GM19328 (cell line): ENCODE results near the gene ALG3.
"Not testable (repeated sequence)": the region's sequence is repeated elsewhere in the genome, so short reads cannot be mapped to it uniquely, and the experiment has no call there.

Experiments used
- ATAC-seq: cut with Tn5 transposase; IDR thresholded peaks from one replicate; pipeline ENCODE4 v1.9.1; 2021; ENCODE audit warnings: mild to moderate bottlenecking, moderate library complexity; ENCODE audit not compliant: unreplicated experiment

The ALG3 gene

GRCh38 chr3:184248454-184249411, at the start of gene ALG3:
Gene ALG3 (minus strand): TSS chr3:184248962. CDS start chr3:184248940, 22 bp downstream.
- peak; percentile 48 for ATAC-seq

GRCh38 chr3:184296616-184297015, 47.9 kb upstream of the ALG3 start:
- ATAC-seq, result no peak

- ATAC-seq, result no peak
Measured at GRCh38 chr3:184295771-184296170, 47.0 kb upstream of the ALG3 start.

- no peak for ATAC-seq
Measured at GRCh38 chr3:184291738-184292445, 43.1 kb upstream of the ALG3 start.

- no peak for ATAC-seq
Measured at GRCh38 chr3:184291044-184291737, 42.4 kb upstream of the ALG3 start.

DNA sequence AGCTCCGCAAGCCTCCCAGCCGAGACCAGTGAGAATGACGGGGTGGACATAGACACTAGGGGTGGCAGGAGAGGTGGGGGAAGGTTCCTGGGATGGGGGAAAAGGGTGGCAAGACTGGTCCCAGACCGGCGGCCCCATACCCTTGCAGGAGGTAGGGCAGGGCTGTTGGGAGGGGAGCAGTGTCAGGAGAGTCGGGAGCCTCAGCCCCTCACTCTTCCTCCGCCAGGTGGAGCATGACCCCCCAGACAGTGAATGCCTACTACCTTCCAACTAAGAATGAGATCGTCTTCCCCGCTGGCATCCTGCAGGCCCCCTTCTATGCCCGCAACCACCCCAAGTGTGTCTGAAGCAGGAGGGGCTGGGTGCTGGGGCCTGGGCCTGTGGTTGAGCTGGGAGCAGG, 41.6 kb upstream of the ALG3 start:
- ATAC-seq, result no peak

DNA sequence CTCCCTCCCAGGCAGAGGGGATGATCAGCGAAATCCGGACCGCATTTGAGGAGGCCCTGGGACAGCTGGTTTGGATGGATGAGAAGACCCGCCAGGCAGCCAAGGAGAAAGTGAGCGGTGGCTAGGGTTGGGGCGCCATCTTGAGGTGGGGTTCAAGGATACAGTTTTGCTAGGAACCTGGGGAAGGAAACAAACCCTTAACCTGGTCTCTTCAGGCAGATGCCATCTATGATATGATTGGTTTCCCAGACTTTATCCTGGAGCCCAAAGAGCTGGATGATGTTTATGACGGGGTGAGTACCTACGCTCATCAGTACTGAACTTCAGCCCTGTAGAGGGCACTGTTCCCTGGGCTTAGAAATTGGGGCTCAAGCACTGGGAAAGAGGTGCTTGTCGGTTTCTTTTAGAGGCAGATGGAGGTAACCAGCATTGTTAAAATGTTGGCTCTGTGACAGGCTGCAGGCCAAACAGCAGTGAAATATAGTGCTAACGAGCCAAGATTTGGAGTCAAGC, 40.7 kb upstream of the ALG3 start:
- no peak for ATAC-seq

- ATAC-seq, result no peak
Measured at GRCh38 chr3:184284696-184285095, 35.9 kb upstream of the ALG3 start.

DNA sequence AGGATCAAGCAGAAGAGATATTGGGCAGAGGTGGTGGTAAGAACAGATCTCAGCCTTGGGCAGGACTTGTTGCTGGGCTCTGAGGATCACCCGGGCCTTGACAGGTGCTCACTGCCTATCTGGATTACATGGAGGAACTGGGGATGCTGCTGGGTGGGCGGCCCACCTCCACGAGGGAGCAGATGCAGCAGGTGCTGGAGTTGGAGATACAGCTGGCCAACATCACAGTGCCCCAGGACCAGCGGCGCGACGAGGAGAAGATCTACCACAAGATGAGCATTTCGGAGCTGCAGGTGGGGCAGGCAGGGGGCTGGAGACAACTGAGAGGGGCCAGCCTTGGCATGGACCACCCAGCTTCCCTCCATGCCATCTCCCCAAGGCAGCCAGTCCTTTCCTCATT, 34.9 kb upstream of the ALG3 start:
- ATAC-seq, result no peak

GRCh38 chr3:184282941-184283340, 34.2 kb upstream of the ALG3 start:
- no peak for ATAC-seq

GRCh38 chr3:184277366-184277765, 28.6 kb upstream of the ALG3 start:
- no peak for ATAC-seq

- no peak for ATAC-seq
Measured at GRCh38 chr3:184275961-184276910, 27.5 kb upstream of the ALG3 start, which contains the start of gene ECE2. Gene ECE2 (plus strand): TSS chr3:184276022. CDS start chr3:184276154, 132 bp downstream.

DNA sequence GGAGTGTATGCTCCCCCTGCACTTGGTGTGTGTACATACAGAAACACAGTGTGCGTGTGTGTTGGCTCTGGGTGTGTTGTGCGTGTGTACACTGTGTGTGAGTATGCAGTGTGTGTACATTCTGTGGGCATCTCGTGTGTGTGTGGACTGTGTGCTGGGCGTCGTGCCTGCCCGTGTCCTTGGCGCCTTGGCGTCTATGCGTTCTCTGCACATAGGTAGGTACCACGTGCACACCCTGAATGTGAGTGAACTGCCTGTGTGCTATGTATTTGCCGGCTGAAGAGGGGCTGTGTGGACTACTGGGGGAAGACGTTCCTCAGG, 26.6 kb upstream of the ALG3 start:
- no peak for ATAC-seq

- no peak for ATAC-seq
Measured at GRCh38 chr3:184272269-184272668, 23.5 kb upstream of the ALG3 start.

- ATAC-seq, result not testable (repeated sequence)
Measured at GRCh38 chr3:184267249-184267648, 18.5 kb upstream of the ALG3 start.

DNA sequence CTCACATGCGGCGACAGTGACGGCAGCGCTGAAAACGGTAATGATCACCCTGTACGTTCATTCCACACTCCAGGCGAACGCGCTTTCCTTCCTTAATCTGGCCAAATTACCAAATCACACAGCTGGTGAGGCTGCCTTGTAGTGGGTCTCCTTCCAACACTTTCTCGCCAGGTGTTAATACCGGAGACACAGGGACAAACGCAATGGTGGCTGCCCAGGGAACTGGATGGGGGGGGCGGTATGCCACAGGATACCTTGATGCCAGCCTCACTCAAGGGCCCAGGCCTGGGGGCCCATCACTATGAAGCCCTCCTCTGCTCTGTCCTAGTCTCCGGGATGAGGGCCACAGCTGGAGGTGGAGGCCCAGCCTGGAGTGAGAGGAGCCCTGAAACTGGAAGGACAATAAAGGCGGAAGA, 14.0 kb upstream of the ALG3 start:
- no peak for ATAC-seq

- no peak for ATAC-seq
Measured at GRCh38 chr3:184261854-184262763, 13.3 kb upstream of the ALG3 start.

- no peak for ATAC-seq
Measured at GRCh38 chr3:184261270-184261853, 12.6 kb upstream of the ALG3 start, which contains the start of gene CAMK2N2. Gene CAMK2N2 (minus strand): TSS chr3:184261553. CDS start chr3:184261285, 268 bp downstream.
